Ecto neural progenitor cell (in vitro differentiated cells): Measurements from ENCODE around the gene COX7B.
"Not testable (repeated sequence)": the region's sequence is repeated elsewhere in the genome, so short reads cannot be mapped to it uniquely, and the experiment has no call there.

Experiments used
- DNase-seq: peaks from one replicate; pipeline ENCODE4 v3.0.0-alpha.2; 2018; ENCODE audit warnings: low spot score

COX7B gene, protein sequence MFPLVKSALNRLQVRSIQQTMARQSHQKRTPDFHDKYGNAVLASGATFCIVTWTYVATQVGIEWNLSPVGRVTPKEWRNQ

DNA sequence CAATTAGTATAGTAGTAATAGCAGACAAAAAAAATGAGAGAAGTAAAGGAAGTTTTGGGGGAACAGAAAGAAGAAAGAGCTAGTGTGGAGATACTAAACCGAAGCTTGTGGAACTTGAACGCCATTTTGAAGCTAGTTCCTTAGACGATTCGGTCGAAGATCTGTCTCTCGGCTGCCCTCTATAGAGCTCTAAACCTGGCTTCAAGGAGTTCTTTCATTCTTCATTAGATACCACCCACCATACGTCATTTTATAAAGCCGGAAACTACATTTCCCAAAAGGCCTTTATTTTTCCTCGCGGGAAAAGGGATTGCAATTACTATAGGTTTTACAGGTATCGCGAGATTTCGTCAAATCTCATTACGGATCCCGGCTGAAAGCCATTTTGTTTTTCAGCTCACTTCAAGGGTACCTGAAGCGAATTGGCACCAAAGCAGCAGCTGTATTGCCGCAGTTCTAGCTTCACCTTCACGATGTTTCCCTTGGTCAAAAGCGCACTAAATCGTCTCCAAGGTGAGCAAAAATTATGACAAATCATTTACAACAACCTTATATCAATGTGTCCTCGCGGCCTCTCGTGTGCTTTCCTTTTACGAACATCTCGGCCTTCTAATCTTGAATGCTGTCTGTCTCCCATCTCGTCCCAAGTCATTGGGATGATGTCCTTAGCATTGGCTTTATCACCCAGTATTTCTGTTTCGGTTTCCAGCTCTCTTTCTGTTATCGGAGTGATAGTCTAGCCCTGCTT is at the start of gene COX7B:
TSS of gene COX7B (plus strand) at position 388 of the 748 bp plus-strand sequence. CDS start at position 474, 86 bp downstream.
- DNase-seq = peak; percentile 67

DNA sequence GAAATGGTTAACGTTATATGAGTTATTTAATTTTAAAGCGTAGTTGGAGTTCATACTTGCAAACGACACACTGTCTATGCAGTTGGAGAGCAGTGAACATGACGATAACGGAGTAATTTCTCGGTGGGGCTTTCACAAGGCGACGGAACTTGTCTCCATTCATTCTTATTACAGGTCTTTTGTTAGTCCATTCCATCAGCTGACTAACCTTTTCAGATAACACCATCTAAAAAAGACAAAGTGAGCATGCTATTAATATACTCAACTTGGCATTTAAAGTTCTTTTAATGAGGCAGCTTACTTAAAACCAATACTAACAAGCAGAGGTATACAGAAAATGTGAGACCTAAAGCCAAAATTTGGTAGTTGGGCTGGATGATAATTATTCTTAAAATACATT is 23.9 kb upstream of the COX7B start:
- no peak for DNase-seq

DNA sequence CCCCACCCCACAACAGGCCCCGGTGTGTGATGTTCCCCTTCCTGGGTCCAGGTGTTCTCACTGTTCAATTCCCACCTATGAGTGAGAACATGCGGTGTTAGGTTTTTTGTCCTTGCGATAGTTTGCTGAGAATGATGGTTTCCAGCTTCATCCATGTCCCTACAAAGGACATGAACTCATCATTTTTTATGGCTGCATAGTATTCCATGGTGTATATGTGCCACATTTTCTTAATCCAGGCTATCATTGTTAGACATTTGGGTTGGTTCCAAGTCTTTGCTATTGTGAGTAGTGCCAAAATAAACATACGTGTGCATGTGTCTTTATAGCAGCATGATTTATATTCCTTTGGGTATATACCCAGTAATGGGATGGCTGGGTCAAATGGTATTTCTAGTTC is 17.9 kb upstream of the COX7B start:
- DNase-seq = not testable (repeated sequence)

DNA sequence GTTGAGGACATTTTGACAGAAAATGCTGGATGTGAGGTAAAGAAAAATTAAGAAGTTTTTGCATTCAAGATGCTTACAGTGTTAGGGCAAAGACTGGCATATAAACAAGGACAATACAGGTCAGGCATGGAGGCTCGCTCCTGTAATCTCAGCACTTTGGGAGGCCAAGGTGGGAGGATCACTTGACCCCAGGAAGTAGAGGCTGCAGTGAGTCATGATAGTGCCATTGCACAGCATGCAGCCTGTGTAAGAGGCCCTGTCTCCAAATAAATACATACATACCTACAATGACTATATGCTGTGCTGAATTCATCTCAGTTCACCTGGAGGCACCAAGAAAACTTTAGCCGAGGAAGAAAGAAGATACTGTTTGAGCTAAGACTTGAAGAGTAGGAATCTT is 6.4 kb upstream of the COX7B start:
- DNase-seq = no peak

DNA sequence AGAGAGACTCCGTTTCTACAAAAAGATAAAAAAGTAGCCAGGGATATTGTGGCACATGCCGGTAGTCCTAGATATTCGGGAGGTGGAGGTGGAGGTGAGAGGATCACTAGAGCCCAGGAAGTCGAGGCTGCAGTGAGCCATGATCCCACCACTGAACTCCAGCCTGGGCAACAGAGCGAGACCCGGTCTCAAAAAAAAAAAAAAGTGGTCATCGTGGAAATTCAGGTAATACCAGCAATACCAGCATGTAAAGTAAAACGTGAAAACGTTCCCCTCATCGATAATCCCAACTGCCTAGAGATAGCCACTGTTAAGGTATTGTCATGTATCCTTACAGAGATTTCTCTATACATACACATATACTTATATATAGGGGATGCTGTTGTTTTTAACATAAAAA is 5.6 kb upstream of the COX7B start:
- no peak for DNase-seq

DNA sequence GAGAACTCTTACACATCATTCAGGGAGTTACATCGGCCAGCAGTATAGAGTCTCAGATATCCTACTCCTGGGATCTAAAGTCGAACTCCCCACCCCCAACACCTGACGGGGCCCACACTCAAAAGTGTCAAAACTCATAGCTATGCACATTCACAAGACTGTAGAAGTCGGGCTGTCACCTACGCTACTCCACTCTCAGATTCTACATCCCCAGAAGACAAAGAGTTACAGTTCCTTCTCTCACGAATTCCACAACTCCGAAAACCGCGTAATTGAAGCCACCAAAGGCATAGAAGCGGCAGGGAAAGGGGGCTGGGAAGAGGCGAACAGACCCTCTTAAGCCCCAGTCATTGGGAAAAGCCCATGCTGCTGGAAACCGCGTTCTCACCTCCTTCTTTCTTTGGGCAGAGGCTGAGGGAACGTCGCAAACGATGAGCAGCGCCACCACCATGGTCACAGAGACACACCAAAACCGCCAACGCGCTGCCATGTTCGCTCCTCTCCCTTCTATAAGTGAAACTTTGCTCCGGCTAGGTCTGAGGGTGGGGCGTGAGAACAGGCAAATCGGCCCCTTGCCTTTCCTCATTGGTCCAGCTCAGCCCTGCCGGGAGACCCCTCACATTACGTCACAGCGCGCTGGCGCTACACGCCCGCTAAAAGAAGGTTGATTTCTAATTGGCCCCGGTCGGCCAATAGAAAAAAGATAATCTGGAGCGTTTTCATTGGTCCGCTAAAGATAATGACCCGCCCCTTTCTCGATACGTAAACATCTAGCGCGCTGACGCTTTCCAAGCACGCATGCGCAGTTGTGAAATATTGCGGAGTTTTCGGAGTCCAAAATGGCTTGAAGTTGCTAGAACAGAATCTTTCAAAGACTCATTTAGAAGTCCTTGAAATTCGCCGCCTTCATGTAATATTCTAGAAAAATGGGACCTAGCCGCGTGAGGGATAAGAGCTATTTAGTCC is 4.1 kb upstream of the COX7B start, which contains the start of gene MAGT1:
TSS of gene MAGT1 (minus strand) at position 515 of the 966 bp plus-strand sequence. CDS start at position 490, 25 bp downstream.
- peak; percentile 89 for DNase-seq

DNA sequence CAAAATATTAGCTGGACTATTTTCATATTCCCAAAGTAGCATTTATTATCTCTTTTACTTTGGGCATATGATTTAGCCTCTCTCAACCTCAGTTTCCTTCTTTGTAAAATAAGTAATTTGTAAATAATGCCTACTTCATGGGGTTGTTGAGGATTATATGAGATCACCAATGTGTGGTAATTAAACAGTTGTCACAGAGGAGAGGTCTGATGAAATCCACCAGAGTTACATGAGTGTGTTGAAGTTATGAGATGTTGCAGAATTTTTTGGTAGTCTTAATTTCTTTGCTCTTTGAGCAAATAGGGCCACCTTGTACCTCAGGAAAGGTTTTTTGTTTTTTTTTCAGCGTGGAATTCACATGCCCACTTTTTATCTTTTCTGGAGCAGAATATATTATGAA is 1.4 kb downstream of the COX7B start:
- DNase-seq = no peak

DNA sequence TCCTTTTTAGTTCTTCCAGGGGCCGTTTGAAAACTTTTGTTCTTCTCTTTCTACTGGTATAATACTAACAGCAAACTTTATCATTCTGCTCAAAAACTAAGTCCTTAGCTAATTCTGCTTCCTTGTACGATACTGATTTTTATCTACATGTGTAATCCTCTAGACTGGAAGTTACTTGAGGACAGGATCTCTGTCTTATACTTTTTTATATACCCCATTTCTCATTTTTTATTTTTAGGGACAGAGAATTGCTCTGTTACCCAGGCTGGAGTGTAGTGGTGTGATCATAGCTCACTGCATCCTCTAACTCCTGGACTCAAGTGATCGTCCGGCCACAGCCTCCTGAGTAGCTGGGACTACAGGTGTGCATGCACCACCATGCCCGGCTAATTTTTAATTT is 2.2 kb downstream of the COX7B start:
- DNase-seq = no peak

DNA sequence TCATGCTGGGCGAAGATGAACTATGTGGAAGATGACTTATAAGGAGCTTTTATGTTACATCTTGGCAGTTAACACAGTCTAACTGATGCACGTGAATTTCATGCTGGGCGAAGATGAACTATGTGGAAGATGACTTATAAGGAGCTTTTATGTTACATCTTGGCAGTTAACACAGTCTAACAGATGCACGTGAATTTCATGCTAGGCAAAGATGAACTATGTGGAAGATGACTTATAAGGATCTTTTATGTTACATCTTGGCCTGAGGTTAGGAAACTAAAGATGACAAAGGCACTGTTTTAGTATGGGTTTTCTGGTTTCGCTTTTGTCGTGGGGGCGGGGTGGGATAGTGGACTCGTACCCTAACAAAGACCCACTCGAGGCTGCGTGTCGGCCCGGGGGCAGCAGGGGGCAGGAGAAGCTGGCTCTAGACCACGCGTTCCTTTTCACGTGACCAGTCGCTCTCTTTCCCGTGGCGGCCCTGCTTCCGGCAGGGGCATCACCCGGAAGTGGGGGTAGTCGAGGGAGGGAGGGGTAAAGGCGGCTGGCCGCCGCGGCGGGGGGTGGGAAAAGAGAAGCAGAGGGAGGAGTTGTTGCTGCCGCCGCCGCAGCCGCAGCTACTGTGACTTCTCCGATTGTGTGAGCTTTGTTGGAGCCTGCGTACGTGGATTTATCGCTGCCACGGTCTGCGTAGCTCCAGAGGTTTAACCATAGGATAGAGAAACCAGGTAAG is 11.0 kb downstream of the COX7B start, which contains the start of gene ATP7A:
TSS of gene ATP7A (plus strand) at position 586 of the 733 bp plus-strand sequence. CDS start 60,949 bp downstream, outside the sequence.
- peak; percentile 87 for DNase-seq

DNA sequence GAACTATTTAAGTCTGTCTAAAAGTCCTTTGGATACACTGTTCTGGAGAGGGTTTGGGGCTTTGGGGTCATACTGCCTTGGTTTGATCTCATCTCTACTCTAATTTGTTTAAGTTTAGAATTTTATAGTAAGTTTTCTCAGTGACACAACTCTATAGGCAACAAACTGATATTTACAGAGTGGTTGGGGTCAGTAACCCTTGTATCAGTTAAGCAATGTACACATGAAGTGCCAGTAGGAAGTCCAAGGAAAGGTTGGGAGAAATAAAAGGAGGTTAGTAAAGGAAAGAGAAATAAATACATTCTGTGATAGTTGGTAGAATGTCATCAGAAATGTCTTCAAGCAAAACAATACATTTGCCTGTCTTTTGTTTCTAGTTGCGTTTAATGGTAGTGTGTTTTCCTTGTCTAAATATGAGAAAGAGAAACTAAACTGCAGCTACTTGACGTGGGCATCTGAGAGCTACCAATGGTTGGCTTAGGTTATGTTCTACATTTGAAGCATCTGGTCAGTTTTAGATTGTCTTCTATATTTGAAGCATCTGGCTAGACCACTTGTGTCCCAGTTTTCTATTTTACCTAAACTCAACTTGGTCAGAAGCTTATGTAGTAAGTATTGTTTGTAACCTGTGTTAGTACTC is 18.1 kb downstream of the COX7B start:
- no peak for DNase-seq

DNA sequence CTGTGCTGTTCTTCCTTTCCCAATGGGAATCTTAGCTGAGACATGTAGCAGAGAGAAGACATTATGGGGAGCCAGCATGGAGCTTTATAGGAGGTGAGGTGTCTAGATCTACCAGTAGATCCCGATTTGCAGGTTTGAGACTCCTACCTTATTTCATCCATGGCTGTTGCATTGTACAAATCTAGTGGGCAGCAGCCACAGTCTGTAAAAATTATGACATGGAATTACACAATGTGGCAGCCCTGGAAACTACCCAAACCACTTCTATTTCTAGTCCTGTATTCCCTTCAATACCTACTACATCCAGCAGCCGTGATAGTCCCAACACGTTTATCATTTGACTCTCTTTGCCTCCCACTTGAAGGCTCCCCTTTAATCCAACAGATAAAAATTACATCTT is 19.3 kb downstream of the COX7B start:
- DNase-seq = no peak

DNA sequence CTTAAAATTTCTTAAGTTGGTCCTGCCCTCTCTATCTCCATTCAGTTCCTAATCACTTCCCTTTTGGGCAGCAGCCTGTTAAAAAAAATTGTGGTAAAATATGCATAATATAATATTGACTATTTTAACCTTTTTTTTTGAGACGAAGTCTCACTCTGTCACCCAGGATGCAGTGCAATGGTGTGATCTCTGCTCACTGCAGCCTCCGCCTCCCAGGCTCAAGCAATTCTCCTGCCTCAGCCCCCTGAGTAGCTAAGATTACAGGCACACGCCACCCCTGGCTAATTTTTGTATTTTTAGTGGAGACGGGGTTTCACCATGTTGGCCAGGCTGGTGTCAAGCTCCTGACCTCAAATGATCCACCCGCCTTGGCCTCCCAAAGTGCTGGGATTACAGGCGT is 20.1 kb downstream of the COX7B start:
- DNase-seq = not testable (repeated sequence)

DNA sequence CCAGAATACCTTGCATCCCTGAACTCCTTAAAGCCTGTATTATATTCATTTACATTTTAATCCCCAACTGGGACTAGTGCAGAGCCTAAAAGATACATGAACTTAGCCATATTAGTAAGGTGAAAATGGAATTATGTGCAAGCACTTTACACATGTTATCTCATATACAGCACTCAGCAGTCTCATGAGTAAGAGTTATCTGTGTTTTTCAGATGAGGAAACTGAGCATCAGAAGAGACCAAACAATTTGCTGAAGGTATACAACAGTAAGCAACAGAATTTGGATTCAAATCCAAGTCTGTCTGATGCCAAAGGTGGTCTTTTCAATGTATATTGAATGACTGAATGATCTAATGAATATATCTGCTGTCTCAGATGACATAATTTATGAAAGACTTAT is 23.5 kb downstream of the COX7B start:
- no peak for DNase-seq

DNA sequence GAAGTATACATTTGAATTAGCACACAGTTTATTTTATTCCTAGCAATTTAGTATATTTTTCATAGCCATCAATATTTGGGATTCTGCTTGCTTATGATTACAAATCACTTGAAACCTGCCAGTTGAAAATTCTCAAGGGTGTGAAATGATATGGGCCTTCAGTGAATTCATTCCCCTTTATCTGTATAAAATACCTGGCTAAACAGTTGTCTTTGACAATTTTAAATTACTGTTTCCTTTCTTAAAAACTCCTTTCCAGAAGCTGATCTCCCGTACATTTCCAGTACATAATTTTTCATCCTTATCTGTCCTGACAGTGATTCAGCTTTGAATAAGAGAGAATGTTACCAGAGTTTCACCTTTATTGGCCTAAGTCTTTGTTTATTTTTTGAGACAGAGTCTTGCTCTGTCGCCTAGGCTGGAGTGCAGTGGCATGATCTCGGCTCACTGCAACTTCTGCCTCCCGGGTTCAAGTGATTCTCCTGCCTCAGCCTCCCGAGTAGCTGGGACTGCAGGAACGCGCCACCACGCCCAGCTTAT is 25.1 kb downstream of the COX7B start:
- DNase-seq = no peak

DNA sequence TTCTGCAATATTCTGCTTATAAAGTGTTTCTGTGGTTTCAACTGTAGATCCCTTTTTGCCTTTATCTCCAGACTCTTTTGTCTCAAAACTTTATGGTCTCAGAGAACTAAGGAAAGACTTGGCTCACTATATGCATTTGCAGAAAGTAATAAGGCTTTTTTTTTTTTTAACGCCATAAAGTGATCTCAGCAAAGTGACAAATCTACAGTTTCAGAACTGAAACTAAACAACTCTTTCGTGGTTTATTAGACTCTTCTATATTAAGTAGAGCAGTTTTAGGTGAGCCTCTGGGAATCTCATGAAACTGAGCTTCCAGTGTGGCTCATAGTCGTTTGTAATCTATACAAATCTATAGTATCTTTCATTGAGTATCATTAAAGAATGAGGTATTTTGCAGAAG is 26.5 kb downstream of the COX7B start:
- DNase-seq = no peak

DNA sequence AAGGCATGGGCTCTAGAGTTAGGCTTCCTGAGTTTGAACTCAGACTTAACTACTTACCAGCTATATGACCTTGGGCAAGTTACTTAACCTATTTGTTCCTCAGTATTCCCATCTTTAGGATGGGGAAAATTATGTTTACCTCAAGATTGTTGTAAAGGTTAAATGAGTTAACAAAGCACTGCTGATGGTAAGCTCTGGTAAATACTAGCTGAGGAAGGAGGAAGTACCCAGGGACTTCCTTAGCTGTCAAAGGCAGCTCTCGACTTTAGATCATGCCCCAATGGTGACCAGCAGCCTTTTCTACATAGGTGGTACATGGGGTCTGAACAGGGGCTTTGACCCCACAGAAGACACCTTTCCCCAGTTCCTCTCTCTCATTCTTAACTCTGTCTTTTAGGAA is 31.3 kb downstream of the COX7B start:
- no peak for DNase-seq

DNA sequence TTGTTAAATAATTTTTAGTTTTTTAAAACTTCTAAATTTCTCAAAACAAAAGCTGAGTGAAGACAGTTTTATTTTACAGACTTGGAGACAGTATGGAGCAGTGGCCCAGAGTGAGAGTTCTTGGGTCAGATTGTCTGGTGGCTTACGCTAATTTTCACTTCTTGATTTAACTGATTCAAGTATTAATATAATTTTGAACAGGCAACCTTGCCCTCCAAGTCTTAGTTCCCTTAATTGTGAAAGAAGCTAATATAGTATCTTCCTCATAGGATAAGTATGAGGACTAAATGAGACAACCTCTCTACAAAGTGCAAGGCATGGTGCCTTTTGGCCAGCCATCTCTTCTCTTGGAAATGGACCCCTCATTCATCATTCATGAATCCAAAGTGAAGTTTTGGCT is 36.6 kb downstream of the COX7B start:
- no peak for DNase-seq

DNA sequence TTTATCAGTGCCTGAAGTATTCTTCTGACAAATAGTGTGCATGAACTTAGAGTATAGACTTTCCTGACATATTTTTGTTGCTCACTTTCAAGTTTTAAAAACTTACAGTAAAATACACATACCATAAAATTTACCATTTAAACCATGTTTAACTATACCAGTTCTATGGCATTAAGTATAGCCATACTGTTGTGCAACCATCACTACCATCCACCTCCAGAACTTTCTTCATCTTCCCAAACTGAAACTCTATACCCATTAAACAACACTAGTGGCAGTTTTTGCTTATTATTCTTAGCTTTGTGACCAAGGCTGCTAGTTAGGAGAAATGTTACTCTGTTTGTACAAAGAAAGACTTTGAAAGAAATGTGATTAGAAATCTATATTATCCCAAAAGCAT is 37.0 kb downstream of the COX7B start:
- DNase-seq = no peak

DNA sequence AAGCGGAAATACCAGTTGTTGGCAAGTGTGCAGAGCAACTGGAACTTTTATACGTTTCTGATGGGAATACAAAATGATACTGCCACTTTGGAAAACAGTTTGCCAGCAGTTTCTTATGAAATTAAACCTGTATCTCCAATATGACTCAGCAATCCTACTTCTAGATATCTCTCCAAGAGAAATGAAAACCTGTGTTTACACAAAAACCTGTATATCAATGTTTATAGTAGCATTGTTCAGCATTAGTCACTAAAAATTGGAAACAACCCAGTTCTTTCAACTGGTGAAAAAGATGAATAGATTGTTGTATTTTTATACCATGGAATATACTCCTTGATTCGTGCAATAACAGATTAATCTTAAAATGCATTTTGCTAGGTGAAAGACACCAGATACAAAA is 38.0 kb downstream of the COX7B start:
- no peak for DNase-seq

DNA sequence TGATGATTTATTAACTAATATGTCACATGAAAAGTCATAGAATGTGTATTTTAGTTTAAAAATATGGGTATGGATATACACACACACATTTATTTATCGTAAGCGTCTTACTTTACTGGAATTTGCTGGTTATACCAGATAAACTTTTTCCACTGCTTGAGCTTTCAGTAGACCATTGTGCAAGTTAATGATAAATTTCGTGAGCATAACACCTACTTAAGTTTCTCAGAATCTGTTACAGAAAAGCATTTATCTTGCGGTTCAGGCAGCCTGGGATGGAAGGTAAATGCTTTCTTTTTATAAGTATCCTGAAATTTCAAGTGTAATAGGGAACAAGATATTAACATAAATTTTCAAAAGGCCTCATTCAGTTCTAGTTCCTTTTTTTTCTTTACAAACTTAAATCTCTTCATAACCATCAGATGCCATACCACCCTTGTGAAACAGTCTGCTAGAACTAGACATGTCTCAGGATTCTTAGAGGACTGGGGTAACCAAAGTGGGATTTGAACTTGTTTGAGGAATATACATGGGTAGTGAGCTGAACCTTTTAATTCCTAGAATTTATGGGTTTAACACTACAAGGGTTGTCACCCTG is 38.9 kb downstream of the COX7B start:
- no peak for DNase-seq

DNA sequence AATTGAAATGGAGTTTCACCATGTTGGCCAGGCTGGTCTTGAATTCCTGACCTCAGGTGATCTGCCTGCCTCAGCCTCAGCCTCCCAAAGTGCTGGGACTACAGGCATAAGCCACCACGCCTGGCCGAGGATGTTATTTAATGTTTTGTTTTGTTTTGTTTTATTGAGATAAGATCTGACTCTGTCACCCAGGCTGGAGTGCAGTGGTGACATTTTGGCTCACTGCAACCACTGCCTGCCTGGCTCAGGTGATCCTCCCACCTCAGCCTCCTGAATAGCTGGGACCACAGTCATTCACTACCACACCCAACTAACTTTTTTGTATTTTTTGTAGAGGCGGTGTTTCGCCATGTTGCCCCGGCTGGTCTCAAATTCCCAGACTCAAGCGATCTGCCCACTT is 45.8 kb downstream of the COX7B start:
- not testable (repeated sequence) for DNase-seq
